Heart left ventricle (tissue), 13 donors: ENCODE results near the gene VENTX.

Experiments
- POLR2A ChIP-seq, 2 donors: fragments of 450-650 bp; IDR thresholded peaks; one replicate each; pipeline ENCODE4 v1.6.1; 2017; ENCODE audit warnings: antibody characterized with exemption in 2 of 2, mild to moderate bottlenecking in 2 of 2, moderate library complexity in 2 of 2
- TF ChIP-seq, protein P1 (sequence below), 12 donors: fragments of 200-600 bp; sonication (generic) in 4 of 12; IDR thresholded peaks; one replicate each; pipeline versions ENCODE4 v1.5.0 to v1.8.0; 2018 to 2022; ENCODE audit warnings: antibody characterized with exemption in 12 of 12, mild to moderate bottlenecking in 5 of 12
- donor health status: ischemic (EF 13 %, LVEDD 7.1; RV severe dilation, severe dysfunction).
- donor health status: DM: no; HTN: yes; CAD: no.
- donor health status: DM: no; HTN: no; CAD: no.
- donor health status: ischemic (EF 25% LVEDD 6.9; RV normal size, moderate dysfunction).
- donor health status: ischemic (EF 25% LVEDD 5.7; RV mildly dilated, moderate dysfunction).
- donor health status: ischemic (EF 35%, LVEDD 5.7; RV mildly dilated, moderate dysfunction).
- donor health status: nonischemic (EF 11% LVEDD 7.7; RV severe dilation, severe dysfunction).
- donor health status: DM: yes; HTN: yes; CAD: no.
- donor health status: PGD.
- donor health status: ischemic (EF 29% LVEDD 5.4; RV normal size, mild dysfunction).
- donor health status: nonischemic (EF 23%, LVEDD 6.1; RV moderate dilation, normal function).

- TF ChIP-seq, protein P1, sequence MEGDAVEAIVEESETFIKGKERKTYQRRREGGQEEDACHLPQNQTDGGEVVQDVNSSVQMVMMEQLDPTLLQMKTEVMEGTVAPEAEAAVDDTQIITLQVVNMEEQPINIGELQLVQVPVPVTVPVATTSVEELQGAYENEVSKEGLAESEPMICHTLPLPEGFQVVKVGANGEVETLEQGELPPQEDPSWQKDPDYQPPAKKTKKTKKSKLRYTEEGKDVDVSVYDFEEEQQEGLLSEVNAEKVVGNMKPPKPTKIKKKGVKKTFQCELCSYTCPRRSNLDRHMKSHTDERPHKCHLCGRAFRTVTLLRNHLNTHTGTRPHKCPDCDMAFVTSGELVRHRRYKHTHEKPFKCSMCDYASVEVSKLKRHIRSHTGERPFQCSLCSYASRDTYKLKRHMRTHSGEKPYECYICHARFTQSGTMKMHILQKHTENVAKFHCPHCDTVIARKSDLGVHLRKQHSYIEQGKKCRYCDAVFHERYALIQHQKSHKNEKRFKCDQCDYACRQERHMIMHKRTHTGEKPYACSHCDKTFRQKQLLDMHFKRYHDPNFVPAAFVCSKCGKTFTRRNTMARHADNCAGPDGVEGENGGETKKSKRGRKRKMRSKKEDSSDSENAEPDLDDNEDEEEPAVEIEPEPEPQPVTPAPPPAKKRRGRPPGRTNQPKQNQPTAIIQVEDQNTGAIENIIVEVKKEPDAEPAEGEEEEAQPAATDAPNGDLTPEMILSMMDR (IDR thresholded peaks at IDR 0.05), result no peak
- no peak for TF ChIP-seq POLR2A (IDR thresholded peaks at IDR 0.05)
Observed at GRCh38 chr10:133205146-133205545, 32.5 kb upstream of the VENTX start.
